ENCODE results near the gene PTPN11.

GRCh38 chr12:112424126-112424525, 5.4 kb downstream of the PTPN11 start:
- TF ChIP-seq, protein P1, sequence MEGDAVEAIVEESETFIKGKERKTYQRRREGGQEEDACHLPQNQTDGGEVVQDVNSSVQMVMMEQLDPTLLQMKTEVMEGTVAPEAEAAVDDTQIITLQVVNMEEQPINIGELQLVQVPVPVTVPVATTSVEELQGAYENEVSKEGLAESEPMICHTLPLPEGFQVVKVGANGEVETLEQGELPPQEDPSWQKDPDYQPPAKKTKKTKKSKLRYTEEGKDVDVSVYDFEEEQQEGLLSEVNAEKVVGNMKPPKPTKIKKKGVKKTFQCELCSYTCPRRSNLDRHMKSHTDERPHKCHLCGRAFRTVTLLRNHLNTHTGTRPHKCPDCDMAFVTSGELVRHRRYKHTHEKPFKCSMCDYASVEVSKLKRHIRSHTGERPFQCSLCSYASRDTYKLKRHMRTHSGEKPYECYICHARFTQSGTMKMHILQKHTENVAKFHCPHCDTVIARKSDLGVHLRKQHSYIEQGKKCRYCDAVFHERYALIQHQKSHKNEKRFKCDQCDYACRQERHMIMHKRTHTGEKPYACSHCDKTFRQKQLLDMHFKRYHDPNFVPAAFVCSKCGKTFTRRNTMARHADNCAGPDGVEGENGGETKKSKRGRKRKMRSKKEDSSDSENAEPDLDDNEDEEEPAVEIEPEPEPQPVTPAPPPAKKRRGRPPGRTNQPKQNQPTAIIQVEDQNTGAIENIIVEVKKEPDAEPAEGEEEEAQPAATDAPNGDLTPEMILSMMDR (CRISPR knock-in tag; IDR thresholded peaks at IDR 0.05): no peak
- TF ChIP-seq POLR2A (IDR thresholded peaks at IDR 0.05; ENCODE audit: insufficient read depth in 1 of 2, low read depth in 2 of 2, low read length in 2 of 2) (no peak), FOXK2 (IDR thresholded peaks at IDR 0.05) (no peak), ZNF704 (CRISPR knock-in tag; IDR thresholded peaks at IDR 0.05; ENCODE audit: borderline replicate concordance) (no peak), ZNF282 (IDR thresholded peaks at IDR 0.05; ENCODE audit: partially characterized antibody) (no peak), HBP1 (CRISPR knock-in tag; IDR thresholded peaks at IDR 0.05; ENCODE audit: low read depth) (no peak), ZNF234 (CRISPR knock-in tag; conservative IDR thresholded peaks at IDR 0.05) (no peak), ZNF24 (IDR thresholded peaks at IDR 0.05) (no peak), ZNF30 (CRISPR knock-in tag; IDR thresholded peaks at IDR 0.05) (no peak), POLR2AphosphoS2 (IDR thresholded peaks at IDR 0.05; ENCODE audit: low read depth, low read length) (no peak)
